Central memory CD8-positive, alpha-beta T cell (primary cell): ENCODE measurements around the gene CIAO1.
A peak's percentile ranks its signal among the peaks of the same experiment; 100 is the strongest.

Source experiments
- ATAC-seq: fragments of 150-1000 bp; cut with Tn5 transposase; replicated peaks from 2 replicates; pipeline ENCODE4 v1.10.0; 2022; ENCODE audit warnings: mild to moderate bottlenecking, moderate FRiP score, moderate number of reproducible peaks; ENCODE audit not compliant: poor library complexity, severe bottlenecking; ENCODE audit errors: extremely low read depth
- DNase-seq, 2 donors: peaks; one replicate each; pipeline ENCODE4 v3.0.0; 2021; ENCODE audit warnings: low spot score in 2 of 2
- H3K27ac Mint-ChIP-seq: one replicate; pipeline ENCODE4 v1.8.0; 2022; ENCODE audit warnings: low read depth, mild to moderate bottlenecking, moderate library complexity, mixed read lengths
- H3K27me3 Mint-ChIP-seq: one replicate; pipeline ENCODE4 v1.8.0; 2022; ENCODE audit warnings: mixed read lengths
- H3K36me3 Mint-ChIP-seq: one replicate; pipeline ENCODE4 v1.8.0; 2022; ENCODE audit warnings: mild to moderate bottlenecking, moderate library complexity, mixed read lengths; ENCODE audit not compliant: insufficient read depth
- H3K4me1 Mint-ChIP-seq: one replicate; pipeline ENCODE4 v1.8.0; 2022; ENCODE audit warnings: mixed read lengths
- H3K4me3 Mint-ChIP-seq: one replicate; pipeline ENCODE4 v1.8.0; 2022; ENCODE audit warnings: mild to moderate bottlenecking, moderate library complexity, mixed read lengths
- H3K9me3 Mint-ChIP-seq: one replicate; pipeline ENCODE4 v1.8.0; 2022; ENCODE audit warnings: mixed read lengths

Gene CIAO1

DNA sequence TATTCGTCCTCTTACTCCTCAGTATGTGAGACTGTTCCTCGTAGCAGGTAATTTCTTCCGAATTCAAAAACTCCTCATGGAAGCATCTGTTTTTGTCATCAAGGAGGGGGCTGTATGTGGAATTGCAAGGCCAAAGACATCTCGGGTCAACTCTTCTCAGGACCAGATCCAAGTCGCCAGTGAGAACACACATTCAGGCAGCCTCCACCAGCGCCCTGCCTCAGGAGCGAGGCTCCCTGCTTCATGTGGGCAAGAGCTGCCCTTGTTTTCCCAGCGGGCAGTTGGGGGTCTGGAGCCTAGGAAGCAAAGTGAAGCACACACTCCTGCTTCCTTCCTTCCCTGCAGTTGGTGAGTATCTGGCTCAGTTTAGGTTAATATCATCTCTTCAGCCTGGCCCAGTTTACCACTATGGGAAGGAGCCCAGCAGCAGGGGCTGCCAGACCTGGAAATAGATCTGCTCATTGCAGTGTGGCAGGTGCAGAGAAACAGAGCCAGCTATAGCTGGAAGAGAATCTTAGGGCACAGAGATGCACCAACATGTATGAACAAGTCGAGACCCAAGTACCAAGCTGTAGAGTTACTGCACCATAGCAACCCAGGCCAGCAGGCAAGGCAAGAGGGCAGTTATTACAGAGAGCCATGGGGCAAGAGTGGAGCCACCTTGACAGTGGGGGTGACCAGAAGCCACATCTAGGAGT, 25.5 kb upstream of the CIAO1 start:
- no peaks in the 10 kb centered on the region for H3K27me3 Mint-ChIP-seq
- ATAC-seq (no peak), DNase-seq (no peak)
- H3K9me3 Mint-ChIP-seq: no peaks in the 10 kb centered on the region
- peaks cover 2% of the 10 kb centered on the region for H3K36me3 Mint-ChIP-seq
- peaks cover 18% of the 10 kb centered on the region for H3K4me1 Mint-ChIP-seq
- H3K4me3 Mint-ChIP-seq: no peak overlapping the region
- peak overlapping the region; percentile 97 for H3K27ac Mint-ChIP-seq

- Mint-ChIP-seq H3K27ac (peak overlapping the region; percentile 97), H3K27me3 (no peaks in the 10 kb centered on the region), H3K36me3 (peaks cover 3% of the 10 kb centered on the region), H3K9me3 (no peaks in the 10 kb centered on the region), H3K4me3 (peak overlapping the region; percentile 54), H3K4me1 (peaks cover 25% of the 10 kb centered on the region)
- ATAC-seq: no peak
- no peak for DNase-seq
These were observed 24.8 kb upstream of the CIAO1 start for GRCh38 chr2:96241227-96241626.

GRCh38 chr2:96241900-96242611, 24.0 kb upstream of the CIAO1 start:
- Mint-ChIP-seq H3K4me1 (peaks cover 33% of the 10 kb centered on the region), H3K4me3 (peak overlapping the region; percentile 54), H3K27me3 (no peaks in the 10 kb centered on the region), H3K9me3 (no peaks in the 10 kb centered on the region), H3K27ac (peak overlapping the region; percentile 97), H3K36me3 (peaks cover 7% of the 10 kb centered on the region)
- DNase-seq (no peak), ATAC-seq (peak; percentile 92)

GRCh38 chr2:96243843-96244242, 22.2 kb upstream of the CIAO1 start:
- Mint-ChIP-seq H3K27ac (no peak overlapping the region), H3K4me3 (no peak overlapping the region), H3K4me1 (peaks cover 36% of the 10 kb centered on the region), H3K27me3 (no peaks in the 10 kb centered on the region), H3K9me3 (no peaks in the 10 kb centered on the region), H3K36me3 (peaks cover 10% of the 10 kb centered on the region)
- ATAC-seq: no peak
- DNase-seq: no peak

- DNase-seq (no peak), ATAC-seq (no peak)
- H3K4me3 Mint-ChIP-seq: peak overlapping the region; percentile 8
- no peaks in the 10 kb centered on the region for H3K9me3 Mint-ChIP-seq
- peaks cover 10% of the 10 kb centered on the region for H3K36me3 Mint-ChIP-seq
- H3K27ac Mint-ChIP-seq: peak overlapping the region; percentile 19
- H3K4me1 Mint-ChIP-seq: peaks cover 48% of the 10 kb centered on the region
- H3K27me3 Mint-ChIP-seq: no peaks in the 10 kb centered on the region
These were observed 20.2 kb upstream of the CIAO1 start for GRCh38 chr2:96245609-96246390.

DNA sequence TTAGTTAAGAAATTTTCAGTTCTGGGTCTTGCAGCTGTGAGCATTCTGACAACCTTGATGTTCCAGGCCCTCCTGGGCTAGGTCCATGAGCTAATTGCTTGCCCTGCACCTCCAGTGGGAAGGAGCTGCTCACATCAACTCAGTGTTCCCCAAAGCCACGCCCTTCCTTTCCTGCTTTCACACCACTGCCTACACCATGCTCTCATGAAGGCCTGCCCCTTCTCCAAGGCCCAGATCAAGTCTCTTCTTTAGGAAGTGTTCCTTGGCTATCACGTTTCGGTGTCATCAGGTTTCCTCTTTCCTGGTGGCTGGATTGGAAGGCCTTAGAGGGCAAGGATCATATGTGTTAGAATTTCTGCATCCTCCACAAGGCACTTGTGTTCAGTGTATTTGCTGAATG, 19.0 kb upstream of the CIAO1 start:
- peaks cover 39% of the 10 kb centered on the region for H3K4me1 Mint-ChIP-seq
- DNase-seq (no peak), ATAC-seq (no peak)
- peaks cover 16% of the 10 kb centered on the region for H3K36me3 Mint-ChIP-seq
- H3K27ac Mint-ChIP-seq: peak overlapping the region; percentile 67
- H3K27me3 Mint-ChIP-seq: no peaks in the 10 kb centered on the region
- no peaks in the 10 kb centered on the region for H3K9me3 Mint-ChIP-seq
- no peak overlapping the region for H3K4me3 Mint-ChIP-seq

DNA sequence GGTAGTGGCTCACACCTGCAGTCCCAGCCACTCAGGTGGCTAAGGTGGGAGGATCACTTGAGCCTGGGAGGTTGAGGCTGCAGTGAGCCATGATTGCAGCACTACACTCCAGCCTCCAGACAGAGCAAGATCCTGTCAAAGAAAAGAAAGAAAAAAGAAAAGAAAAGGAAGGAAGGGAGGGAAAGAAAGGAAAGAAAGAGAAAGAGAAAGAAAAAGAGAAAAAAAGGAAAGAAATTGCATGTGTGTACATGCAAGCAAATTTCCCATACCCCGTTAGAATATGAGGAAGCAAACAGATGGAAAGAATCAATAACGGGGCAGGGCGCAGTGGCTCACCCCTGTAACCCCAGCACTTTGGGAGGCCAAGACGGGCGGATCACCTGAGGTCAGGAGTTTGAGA, 18.1 kb upstream of the CIAO1 start:
- H3K9me3 Mint-ChIP-seq: no peaks in the 10 kb centered on the region

GRCh38 chr2:96248624-96249023, 17.4 kb upstream of the CIAO1 start:
- H3K27me3 Mint-ChIP-seq: no peaks in the 10 kb centered on the region
- H3K4me1 Mint-ChIP-seq: peaks cover 32% of the 10 kb centered on the region
- ATAC-seq: no peak
- H3K27ac Mint-ChIP-seq: no peak overlapping the region
- peaks cover 24% of the 10 kb centered on the region for H3K36me3 Mint-ChIP-seq
- no peak for DNase-seq
- H3K9me3 Mint-ChIP-seq: no peaks in the 10 kb centered on the region
- no peak overlapping the region for H3K4me3 Mint-ChIP-seq

More for the DNA sequence above, 18.1 kb upstream of the CIAO1 start:
- Mint-ChIP-seq H3K27ac (peak overlapping the region; percentile 67), H3K4me3 (no peak overlapping the region), H3K36me3 (peaks cover 23% of the 10 kb centered on the region), H3K27me3 (no peaks in the 10 kb centered on the region), H3K4me1 (peaks cover 32% of the 10 kb centered on the region)
- ATAC-seq (no peak), DNase-seq (no peak)

DNA sequence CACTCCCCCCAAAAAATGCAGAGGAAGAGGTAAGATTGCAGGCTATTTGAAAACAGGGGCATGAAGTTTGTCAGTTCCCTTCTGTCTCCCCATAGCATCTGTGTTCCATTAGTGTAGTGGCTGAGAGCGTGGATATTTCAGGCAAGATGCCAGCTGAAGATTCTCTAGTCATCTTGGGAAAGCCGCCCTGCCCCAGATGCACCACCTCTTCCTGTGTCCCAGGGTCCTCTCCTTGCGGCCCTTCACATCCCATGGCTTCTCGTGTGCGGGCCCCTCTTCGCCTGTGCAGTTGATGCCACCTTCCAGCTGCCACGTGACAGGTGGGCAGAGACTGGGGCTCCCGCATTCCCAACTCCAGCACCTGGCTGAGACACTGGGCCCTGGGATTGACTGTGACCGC, 16.4 kb upstream of the CIAO1 start:
- Mint-ChIP-seq H3K27me3 (no peaks in the 10 kb centered on the region), H3K4me3 (no peak overlapping the region), H3K9me3 (no peaks in the 10 kb centered on the region), H3K36me3 (peaks cover 31% of the 10 kb centered on the region), H3K27ac (peak overlapping the region; percentile 82), H3K4me1 (peaks cover 32% of the 10 kb centered on the region)
- ATAC-seq: no peak
- no peak for DNase-seq

- no peak for ATAC-seq
- H3K4me1 Mint-ChIP-seq: peaks cover 32% of the 10 kb centered on the region
- H3K4me3 Mint-ChIP-seq: no peak overlapping the region
- no peaks in the 10 kb centered on the region for H3K27me3 Mint-ChIP-seq
- no peak for DNase-seq
- peaks cover 32% of the 10 kb centered on the region for H3K36me3 Mint-ChIP-seq
- H3K9me3 Mint-ChIP-seq: no peaks in the 10 kb centered on the region
- peak overlapping the region; percentile 82 for H3K27ac Mint-ChIP-seq
These were observed 15.8 kb upstream of the CIAO1 start for GRCh38 chr2:96250188-96250587.

DNA sequence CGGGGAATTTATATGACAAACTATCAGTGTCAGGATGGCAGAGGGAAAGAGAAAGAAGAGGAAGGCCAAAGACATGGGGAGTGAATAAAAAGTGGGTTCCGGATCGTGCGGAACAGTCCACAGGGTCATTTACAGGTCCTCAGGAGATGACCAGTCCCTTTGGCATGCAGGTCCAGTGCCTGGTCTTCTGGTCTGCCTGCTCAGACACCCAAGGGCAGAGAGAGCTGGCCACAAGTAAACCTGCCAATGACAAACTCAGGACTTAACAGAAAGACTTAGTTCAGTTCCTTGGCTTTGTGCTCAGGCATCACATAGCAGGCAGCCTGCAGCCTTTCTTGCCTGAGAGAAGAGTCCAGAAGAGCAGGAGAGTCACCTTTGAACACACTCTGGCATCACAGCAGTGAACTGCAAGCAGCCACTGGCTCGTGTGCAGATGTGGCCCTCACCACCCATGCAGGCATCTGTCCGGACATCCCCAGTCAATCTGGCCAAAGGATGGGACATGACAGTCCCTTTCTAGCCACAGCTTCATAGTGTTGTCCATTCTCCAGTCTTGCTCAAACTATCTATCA, 14.2 kb upstream of the CIAO1 start:
- no peak overlapping the region for H3K4me3 Mint-ChIP-seq
- DNase-seq (no peak), ATAC-seq (no peak)
- H3K36me3 Mint-ChIP-seq: peaks cover 38% of the 10 kb centered on the region
- H3K27ac Mint-ChIP-seq: peak overlapping the region; percentile 16
- no peaks in the 10 kb centered on the region for H3K9me3 Mint-ChIP-seq
- no peaks in the 10 kb centered on the region for H3K27me3 Mint-ChIP-seq
- H3K4me1 Mint-ChIP-seq: peaks cover 21% of the 10 kb centered on the region

- Mint-ChIP-seq H3K9me3 (no peaks in the 10 kb centered on the region), H3K36me3 (peaks cover 38% of the 10 kb centered on the region), H3K4me1 (peaks cover 19% of the 10 kb centered on the region), H3K27me3 (no peaks in the 10 kb centered on the region), H3K27ac (peak overlapping the region; percentile 16), H3K4me3 (no peak overlapping the region)
- DNase-seq (no peak), ATAC-seq (no peak)
These were observed 13.5 kb upstream of the CIAO1 start for GRCh38 chr2:96252526-96252925.
